ENCODE results near the gene CCNO.

- no peak for TF ChIP-seq CTCF (IDR thresholded peaks at IDR 0.05)
- TF ChIP-seq POLR2A (IDR thresholded peaks at IDR 0.05), result no peak
Observed at GRCh38 chr5:55218967-55219366, 14.4 kb downstream of the CCNO start.
